H1 (cell line): ENCODE measurements around the gene R3HDM4. TPM values are rescaled to one million over a fixed set of nuclear protein-coding genes. Genes with fewer than 3 reads are reported as not detected.

Experiments used
- CTCF ChIA-PET: fragments of 300-600 bp; sonication (Branson Sonifier 250); formaldehyde crosslinking; loops from one replicate; lab custom pipeline; 2021; ENCODE audit not compliant: partially characterized antibody; lab: Charles Lee
- POLR2A ChIA-PET: fragments of 300-600 bp; sonication (Branson Sonifier 250); formaldehyde crosslinking; loops from one replicate; lab custom pipeline; 2021; ENCODE audit warnings: inconsistent platforms; ENCODE audit not compliant: partially characterized antibody; lab: Charles Lee
- DNase-seq, 2 experiments: peaks; one replicate each; pipeline versions ENCODE4 v3.0.0 to v3.0.0-alpha.2; 2010 to 2022; ENCODE audit warnings: low spot score in 2 of 2, low read depth in 1 of 2, mixed read lengths in 1 of 2
- FAIRE-seq: peaks from 2 replicates; lab custom pipeline; 2011; peaks lifted over from hg19 to GRCh38; lab: Jason Lieb, UNC
- H2AFZ ChIP-seq: 2 replicates; pipeline ENCODE4 v1.8.1; 2012; ENCODE audit warnings: low read length, inconsistent platforms
- H2AK5ac ChIP-seq: 2 replicates; pipeline ENCODE4 v1.6.1; 2013; ENCODE audit warnings: low read depth, low read length
- H2BK120ac ChIP-seq: replicated peaks from 2 replicates; pipeline ENCODE3; 2013; ENCODE audit warnings: low read depth, low read length, inconsistent platforms
- H2BK12ac ChIP-seq: 2 replicates; pipeline ENCODE4 v1.6.1; 2013; ENCODE audit warnings: low read depth, low read length
- H2BK15ac ChIP-seq: 2 replicates; pipeline ENCODE4 v1.6.1; 2013; ENCODE audit warnings: low read length
- H2BK20ac ChIP-seq: 2 replicates; pipeline ENCODE4 v1.6.1; 2013; ENCODE audit warnings: low read length
- H2BK5ac ChIP-seq: 2 replicates; pipeline ENCODE4 v1.6.1; 2013; ENCODE audit warnings: low read depth, low read length
- H3K14ac ChIP-seq: 2 replicates; pipeline ENCODE4 v1.6.1; 2013; ENCODE audit warnings: inconsistent platforms; ENCODE audit not compliant: insufficient read length
- H3K18ac ChIP-seq: 2 replicates; pipeline ENCODE4 v1.6.1; 2013; ENCODE audit warnings: low read length; ENCODE audit errors: extremely low read depth
- H3K23ac ChIP-seq: 2 replicates; pipeline ENCODE4 v1.6.1; 2013; ENCODE audit warnings: inconsistent platforms; ENCODE audit not compliant: insufficient read length
- H3K23me2 ChIP-seq: 2 replicates; pipeline ENCODE4 v1.6.1; 2013; ENCODE audit warnings: low read depth, low read length
- H3K27ac ChIP-seq: 2 replicates; pipeline ENCODE4 v1.6.1; 2011; ENCODE audit warnings: low read depth, low read length, inconsistent platforms
- H3K27me3 ChIP-seq, 4 experiments: replicated peaks in 1 of 4; 1 replicate in 1 of 4; 2 replicates in 3 of 4; pipeline versions ENCODE4 v1.6.1 to v1.8.1; 2011 to 2013; ENCODE audit warnings: low read length in 3 of 4, mild to moderate bottlenecking in 3 of 4, inconsistent platforms in 2 of 4, mixed read lengths in 2 of 4, moderate library complexity in 1 of 4; ENCODE audit not compliant: control insufficient read depth in 3 of 4, insufficient read depth in 3 of 4; ENCODE audit errors: extremely low read depth in 1 of 4
- H3K36me3 ChIP-seq, 4 experiments: 2 replicates each; pipeline versions ENCODE4 v1.6.1 to v1.8.1; 2011 to 2013; ENCODE audit warnings: mild to moderate bottlenecking in 4 of 4, low read length in 3 of 4, moderate library complexity in 2 of 4, control low read depth in 1 of 4, inconsistent platforms in 1 of 4; ENCODE audit not compliant: insufficient read depth in 4 of 4, control insufficient read depth in 2 of 4
- H3K4ac ChIP-seq: replicated peaks from 2 replicates; pipeline ENCODE3; 2013; ENCODE audit warnings: low read length, low read depth, mixed read lengths, inconsistent platforms; ENCODE audit not compliant: insufficient read length
- H3K4me1 ChIP-seq, 4 experiments: replicated peaks in 1 of 4; 1 replicate in 1 of 4; 2 replicates in 3 of 4; pipeline versions ENCODE4 v1.6.1 to v1.8.1; 2011 to 2013; ENCODE audit warnings: low read length in 3 of 4, inconsistent platforms in 2 of 4, mixed read lengths in 1 of 4; ENCODE audit not compliant: insufficient read depth in 4 of 4, control insufficient read depth in 3 of 4
- H3K4me2 ChIP-seq, 2 experiments: 2 replicates each; pipeline versions ENCODE4 v1.6.1 to v1.8.1; 2011 to 2013; ENCODE audit warnings: low read depth in 2 of 2, low read length in 2 of 2, control low read depth in 1 of 2, inconsistent platforms in 1 of 2, mild to moderate bottlenecking in 1 of 2; ENCODE audit not compliant: insufficient read depth in 1 of 2
- H3K4me3 ChIP-seq, 4 experiments: fragments of 200-600, 300-600 bp in 1 of 4; sonication (generic), shearing (Covaris generic), sonication (Bioruptor Twin) in 1 of 4; 2 replicates each; pipeline versions ENCODE4 v1.5.1 to v1.8.1; 2011 to 2016; ENCODE audit warnings: low read length in 4 of 4, low read depth in 3 of 4, control low read depth in 2 of 4, inconsistent platforms in 2 of 4, mild to moderate bottlenecking in 2 of 4, mixed read lengths in 1 of 4, moderate library complexity in 1 of 4; ENCODE audit not compliant: insufficient read depth in 2 of 4; ENCODE audit errors: extremely low read depth in 1 of 4
- H3K56ac ChIP-seq: replicated peaks from 2 replicates; pipeline ENCODE3; 2013; ENCODE audit warnings: low read depth, mild to moderate bottlenecking, mixed read lengths, low read length, inconsistent platforms; ENCODE audit not compliant: insufficient read length
- H3K79me1 ChIP-seq: 2 replicates; pipeline ENCODE4 v1.6.1; 2013; ENCODE audit warnings: low read depth, low read length, control low read depth
- H3K79me2 ChIP-seq, 2 experiments: 2 replicates each; pipeline versions ENCODE4 v1.6.1 to v1.8.1; 2012 to 2013; ENCODE audit warnings: low read length in 2 of 2, mild to moderate bottlenecking in 2 of 2, inconsistent platforms in 1 of 2; ENCODE audit not compliant: insufficient read depth in 2 of 2, control insufficient read depth in 1 of 2
- H3K9ac ChIP-seq, 4 experiments: replicated peaks in 1 of 4; 1 replicate in 1 of 4; 2 replicates in 3 of 4; pipeline versions ENCODE4 v1.6.1 to v1.8.1; 2011 to 2013; ENCODE audit warnings: low read depth in 3 of 4, low read length in 3 of 4, control low read depth in 2 of 4, mild to moderate bottlenecking in 2 of 4, moderate library complexity in 2 of 4, inconsistent platforms in 1 of 4; ENCODE audit errors: extremely low read depth in 1 of 4
- H3K9me3 ChIP-seq, 2 experiments: 2 replicates each; pipeline versions ENCODE4 v1.6.1 to v1.8.1; 2012 to 2013; ENCODE audit warnings: mild to moderate bottlenecking in 2 of 2, moderate library complexity in 2 of 2, control low read depth in 1 of 2, inconsistent platforms in 1 of 2, low read depth in 1 of 2, low read length in 1 of 2, mixed read lengths in 1 of 2; ENCODE audit not compliant: insufficient read depth in 2 of 2
- H4K20me1 ChIP-seq, 2 experiments: replicated peaks in 1 of 2; 2 replicates each; pipeline versions ENCODE3 to v1.8.1; 2011 to 2013; ENCODE audit warnings: inconsistent platforms in 2 of 2, low read length in 2 of 2, mild to moderate bottlenecking in 1 of 2; ENCODE audit not compliant: insufficient read depth in 2 of 2, control insufficient read depth in 1 of 2
- H4K5ac ChIP-seq: 2 replicates; pipeline ENCODE4 v1.6.1; 2013; ENCODE audit warnings: low read length, low read depth, mixed read lengths, inconsistent platforms; ENCODE audit not compliant: insufficient read length
- H4K8ac ChIP-seq: 2 replicates; pipeline ENCODE4 v1.8.0; 2013; ENCODE audit warnings: mild to moderate bottlenecking, moderate library complexity, low read length, inconsistent platforms; ENCODE audit not compliant: insufficient read depth; ENCODE audit errors: extremely low read depth
- H4K91ac ChIP-seq: replicated peaks from 2 replicates; pipeline ENCODE3; 2013; ENCODE audit warnings: low read length, mixed read lengths, inconsistent platforms; ENCODE audit not compliant: insufficient read length
- BRCA1 ChIP-seq: IDR thresholded peaks from 2 replicates; pipeline ENCODE4 v1.6.1; 2012; ENCODE audit warnings: low read depth, low read length, improper control_type of control experiment
- WGBS, 2 experiments: shearing (Covaris generic) in 1 of 2; methylation state at CpG; one replicate each; pipeline versions ENCODE4 v1.1.6 to v1.1.7; 2013 to 2015; ENCODE audit warnings: low lambda C conversion rate in 2 of 2, mixed read lengths in 2 of 2, inconsistent platforms in 1 of 2, low coverage in 1 of 2, missing lambda C conversion rate in 1 of 2; ENCODE audit not compliant: insufficient replicate concordance in 2 of 2, insufficient coverage in 1 of 2, insufficient read length in 1 of 2; ENCODE audit errors: extremely low coverage in 1 of 2, missing lambda C conversion rate in 1 of 2; 5-methylcytosine and 5-hydroxymethylcytosine counted together
- polyA plus RNA-seq, 7 experiments: library from polyadenylated mRNA; depleted of rRNA in 3 of 7; stranded (reverse) in 5 of 7; unstranded in 2 of 7; fragments of >200 nt in 5 of 7; fragments of 200-250 nt in 2 of 7; gene quantifications; 1 replicate in 5 of 7; 2 replicates in 1 of 7; 4 replicates in 1 of 7; pipeline versions ENCODE4 v1.2.1 to v1.2.3, GENCODE V29; 2011 to 2013; ENCODE audit warnings: missing spikeins in 2 of 7, mixed read lengths in 2 of 7
- total RNA-seq: library from RNA; stranded (reverse); fragmentation: NEBNext Ultra II Directional; extraction: Animal tissue kit (Norgen Biotek cat#: 25700); gene quantifications from 2 replicates; pipeline ENCODE4 v1.2.1, GENCODE V29; 2021
- TF ChIP-seq, protein P1 (sequence below): IDR thresholded peaks from 2 replicates; pipeline ENCODE4 v1.6.1; 2012; ENCODE audit warnings: inconsistent platforms

R3HDM4 gene
- total and polyA plus RNA-seq, 2 of the 8 experiments (the other 6 are each of a cell fraction or from before 2014, with no cell fraction given): 76.8 to 102 TPM

DNA sequence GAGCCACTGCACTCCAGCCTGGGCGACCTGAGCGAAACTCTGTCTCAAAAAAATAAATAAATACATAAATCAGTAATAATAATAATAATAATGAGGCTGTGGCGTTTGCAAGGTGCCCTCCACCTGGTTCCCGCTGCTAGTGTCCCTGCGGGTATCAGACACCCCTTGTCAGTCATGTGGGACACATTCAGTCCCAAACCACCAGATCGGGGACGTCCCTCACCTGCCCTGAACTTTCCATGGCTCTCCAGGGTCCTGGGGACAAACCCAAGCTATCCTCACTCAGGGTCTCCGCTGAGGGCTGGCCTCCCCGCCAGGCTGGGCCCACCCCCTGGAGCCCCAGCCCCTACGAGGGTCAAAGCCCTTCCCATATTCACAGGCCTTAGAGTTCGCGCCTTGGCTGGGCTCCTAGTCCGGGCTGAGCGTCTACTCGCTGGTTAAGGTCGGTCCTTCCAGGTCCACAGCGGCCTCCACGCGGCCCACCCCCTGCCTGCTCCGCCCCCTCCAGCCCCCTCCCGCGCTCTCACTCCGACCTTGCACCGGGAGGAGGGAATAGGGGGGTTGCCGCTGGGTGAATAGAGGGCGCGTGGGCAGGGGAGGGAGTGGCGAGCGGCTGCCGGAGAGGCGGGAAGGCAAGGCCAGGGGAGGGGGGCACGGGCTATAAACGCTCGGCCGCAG, 3.8 kb upstream of the R3HDM4 start:
- Histone ChIP-seq H3K27ac (no peak overlapping the region), H2BK120ac (no peak overlapping the region), H2BK12ac (no peak overlapping the region), H3K9me3 (no peaks in the 10 kb centered on the region), H2AK5ac (no peak overlapping the region), H3K79me1 (no peaks in the 10 kb centered on the region), H2BK5ac (no peak overlapping the region), H3K23me2 (peaks cover 25% of the 10 kb centered on the region; the same call in 1 of the 2 replicates), H3K4me1 (peaks cover 0 to 22% (median 11%) of the 10 kb centered on the region in 4 experiments; a peak in 5 of 7 replicates), H3K18ac (peak overlapping the region; percentile 60), H2BK15ac (no peak overlapping the region), H4K5ac (no peak overlapping the region), H3K79me2 (no peaks in the 10 kb centered on the region; a peak in 1 of 4 replicates), H3K23ac (no peak overlapping the region), H3K4me3 (peak overlapping the region; percentile 34 to 76 (median 54)), H3K9ac (no peak overlapping the region; a peak in 1 of 7 replicates), H3K27me3 (peaks cover 32 to 44% (median 38%) of the 10 kb centered on the region in 4 experiments), H3K36me3 (peaks cover 0 to 5% (median 0%) of the 10 kb centered on the region in 4 experiments; a peak in 1 of 8 replicates), H4K8ac (peak overlapping the region; percentile 25), H3K4ac (no peak overlapping the region), H2AFZ (no peak overlapping the region), H3K4me2 (peak overlapping the region; percentile 30 to 97), H3K56ac (no peak overlapping the region), H3K14ac (no peak overlapping the region), H4K91ac (no peak overlapping the region), H4K20me1 (peaks cover 0 to 6% of the 10 kb centered on the region in 2 experiments), H2BK20ac (no peak overlapping the region)
- FAIRE-seq (no peak), DNase-seq (peak in 1 of 2 experiments; percentile 79)
- ChIA-PET CTCF (interaction anchor here (0.7 to 1.2 kb wide), 6 partner anchors 13 to 69 kb away, joined by 3 to 4 read pairs (median 3); partner anchors contain the start of genes MED16 and RNU6-9), POLR2A (interaction anchor here (1.1 to 2.2 kb wide), 2 partner anchors 54 to 60 kb away, joined by 3 to 10 read pairs; no protein-coding TSS in a partner anchor)
- 33% methylated on average over 9 of the region's 35 CpGs; no CpG with 5 or more reads in 1 of the 2 experiments for WGBS, 2 experiments
- TF ChIP-seq, protein P1, sequence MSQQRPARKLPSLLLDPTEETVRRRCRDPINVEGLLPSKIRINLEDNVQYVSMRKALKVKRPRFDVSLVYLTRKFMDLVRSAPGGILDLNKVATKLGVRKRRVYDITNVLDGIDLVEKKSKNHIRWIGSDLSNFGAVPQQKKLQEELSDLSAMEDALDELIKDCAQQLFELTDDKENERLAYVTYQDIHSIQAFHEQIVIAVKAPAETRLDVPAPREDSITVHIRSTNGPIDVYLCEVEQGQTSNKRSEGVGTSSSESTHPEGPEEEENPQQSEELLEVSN: 0 out of 2 replicates have a peak, but pooled peaks have one; percentile 27
- no peak for TF ChIP-seq BRCA1
